ENCODE data around the gene NXPE4.

The NXPE4 gene

DNA sequence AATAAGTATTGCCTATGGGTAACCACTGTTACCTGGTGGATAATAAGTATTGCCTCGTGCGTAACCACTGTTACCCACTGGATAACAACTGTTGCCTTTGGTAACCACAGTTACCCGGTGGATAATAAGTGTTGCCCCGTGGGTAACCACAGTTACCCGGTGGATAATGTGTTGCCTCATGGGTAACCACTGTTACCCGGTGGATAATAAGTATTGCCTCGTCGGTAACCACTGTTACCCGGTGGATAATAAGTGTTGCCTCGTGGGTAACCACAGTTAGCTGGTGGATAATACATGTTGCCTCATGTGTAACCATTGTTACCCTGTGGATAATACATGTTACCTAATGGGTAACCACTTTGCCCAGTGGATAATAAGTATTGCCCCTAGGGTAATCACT, 9.8 kb upstream of the NXPE4 start:
- no peak for TF ChIP-seq FOXM1 (IDR thresholded peaks at IDR 0.05; ENCODE audit: borderline replicate concordance, low read depth)
- TF ChIP-seq EP300 (IDR thresholded peaks at IDR 0.05; ENCODE audit: borderline replicate concordance) = no peak

DNA sequence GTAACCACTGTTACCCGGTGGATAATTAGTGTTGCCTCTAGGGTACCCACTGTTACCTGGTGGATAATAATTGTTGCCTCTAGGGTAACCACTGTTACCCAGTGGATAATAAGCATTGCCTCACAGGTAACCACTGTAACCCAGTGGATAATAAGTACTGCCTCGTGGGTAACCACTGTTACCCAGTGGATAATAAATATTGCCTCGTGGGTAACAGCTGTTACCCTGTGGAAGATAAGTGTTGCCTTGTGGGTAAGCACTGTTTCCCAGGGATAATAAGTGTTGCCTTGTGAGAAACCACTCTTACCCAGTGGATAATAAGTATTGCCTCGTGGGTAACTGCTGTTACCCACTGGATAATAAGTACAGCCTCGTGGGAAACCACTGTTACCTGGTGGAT, 9.3 kb upstream of the NXPE4 start:
- TF ChIP-seq CEBPB (IDR thresholded peaks at IDR 0.05) (no peak), YY1 (IDR thresholded peaks at IDR 0.05; ENCODE audit: low read depth) (no peak), CREB1 (IDR thresholded peaks at IDR 0.05; ENCODE audit: low read depth) (no peak), TAF1 (IDR thresholded peaks at IDR 0.05; ENCODE audit: low read depth) (no peak), EGR1 (IDR thresholded peaks at IDR 0.05) (no peak), RAD21 (IDR thresholded peaks at IDR 0.05; ENCODE audit: low read depth) (no peak), TCF12 (IDR thresholded peaks at IDR 0.05; ENCODE audit: low read depth) (no peak), TEAD4 (IDR thresholded peaks at IDR 0.05) (no peak), EP300 (IDR thresholded peaks at IDR 0.05; ENCODE audit: borderline replicate concordance) (no peak), ZBTB7A (IDR thresholded peaks at IDR 0.05; ENCODE audit: low read depth) (no peak), NFIC (IDR thresholded peaks at IDR 0.05) (no peak)
- TF ChIP-seq, protein P1, sequence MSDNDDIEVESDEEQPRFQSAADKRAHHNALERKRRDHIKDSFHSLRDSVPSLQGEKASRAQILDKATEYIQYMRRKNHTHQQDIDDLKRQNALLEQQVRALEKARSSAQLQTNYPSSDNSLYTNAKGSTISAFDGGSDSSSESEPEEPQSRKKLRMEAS (IDR thresholded peaks at IDR 0.05) = no peak
- TF ChIP-seq, protein P2, sequence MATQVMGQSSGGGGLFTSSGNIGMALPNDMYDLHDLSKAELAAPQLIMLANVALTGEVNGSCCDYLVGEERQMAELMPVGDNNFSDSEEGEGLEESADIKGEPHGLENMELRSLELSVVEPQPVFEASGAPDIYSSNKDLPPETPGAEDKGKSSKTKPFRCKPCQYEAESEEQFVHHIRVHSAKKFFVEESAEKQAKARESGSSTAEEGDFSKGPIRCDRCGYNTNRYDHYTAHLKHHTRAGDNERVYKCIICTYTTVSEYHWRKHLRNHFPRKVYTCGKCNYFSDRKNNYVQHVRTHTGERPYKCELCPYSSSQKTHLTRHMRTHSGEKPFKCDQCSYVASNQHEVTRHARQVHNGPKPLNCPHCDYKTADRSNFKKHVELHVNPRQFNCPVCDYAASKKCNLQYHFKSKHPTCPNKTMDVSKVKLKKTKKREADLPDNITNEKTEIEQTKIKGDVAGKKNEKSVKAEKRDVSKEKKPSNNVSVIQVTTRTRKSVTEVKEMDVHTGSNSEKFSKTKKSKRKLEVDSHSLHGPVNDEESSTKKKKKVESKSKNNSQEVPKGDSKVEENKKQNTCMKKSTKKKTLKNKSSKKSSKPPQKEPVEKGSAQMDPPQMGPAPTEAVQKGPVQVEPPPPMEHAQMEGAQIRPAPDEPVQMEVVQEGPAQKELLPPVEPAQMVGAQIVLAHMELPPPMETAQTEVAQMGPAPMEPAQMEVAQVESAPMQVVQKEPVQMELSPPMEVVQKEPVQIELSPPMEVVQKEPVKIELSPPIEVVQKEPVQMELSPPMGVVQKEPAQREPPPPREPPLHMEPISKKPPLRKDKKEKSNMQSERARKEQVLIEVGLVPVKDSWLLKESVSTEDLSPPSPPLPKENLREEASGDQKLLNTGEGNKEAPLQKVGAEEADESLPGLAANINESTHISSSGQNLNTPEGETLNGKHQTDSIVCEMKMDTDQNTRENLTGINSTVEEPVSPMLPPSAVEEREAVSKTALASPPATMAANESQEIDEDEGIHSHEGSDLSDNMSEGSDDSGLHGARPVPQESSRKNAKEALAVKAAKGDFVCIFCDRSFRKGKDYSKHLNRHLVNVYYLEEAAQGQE (IDR thresholded peaks at IDR 0.05; ENCODE audit: low read depth) = no peak
- TF ChIP-seq, protein P3, sequence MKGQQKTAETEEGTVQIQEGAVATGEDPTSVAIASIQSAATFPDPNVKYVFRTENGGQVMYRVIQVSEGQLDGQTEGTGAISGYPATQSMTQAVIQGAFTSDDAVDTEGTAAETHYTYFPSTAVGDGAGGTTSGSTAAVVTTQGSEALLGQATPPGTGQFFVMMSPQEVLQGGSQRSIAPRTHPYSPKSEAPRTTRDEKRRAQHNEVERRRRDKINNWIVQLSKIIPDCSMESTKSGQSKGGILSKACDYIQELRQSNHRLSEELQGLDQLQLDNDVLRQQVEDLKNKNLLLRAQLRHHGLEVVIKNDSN (IDR thresholded peaks at IDR 0.05) = no peak

DNA sequence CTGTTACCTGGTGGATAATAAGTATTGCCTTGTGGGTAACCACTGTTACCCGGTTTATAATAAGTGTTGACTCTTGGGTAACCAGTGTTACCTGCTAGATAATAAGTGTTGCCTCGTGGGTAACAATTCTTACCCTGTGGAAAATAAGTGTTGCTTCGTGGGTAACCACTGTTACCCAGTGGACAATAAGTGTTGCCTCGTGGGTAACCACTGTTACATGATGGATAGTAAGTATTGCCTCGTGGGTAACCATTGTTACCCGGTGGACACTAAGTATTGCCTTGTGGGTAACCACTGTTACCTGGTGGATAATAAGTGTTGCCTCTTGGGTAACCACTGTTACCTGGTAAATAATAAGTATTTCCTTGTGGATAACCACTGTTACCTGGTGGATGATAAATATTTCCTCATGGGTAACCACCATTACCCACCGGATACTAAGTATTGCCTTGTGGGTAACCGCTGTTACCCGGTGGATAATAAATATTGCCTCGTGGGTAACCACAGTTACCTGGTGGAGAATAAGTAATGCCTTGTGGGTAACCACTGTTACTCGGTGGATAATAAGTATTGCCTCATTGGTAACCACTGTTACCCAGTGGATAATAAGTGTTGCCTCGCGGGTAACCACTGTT, 8.7 kb upstream of the NXPE4 start:
- TF ChIP-seq YY1 (IDR thresholded peaks at IDR 0.05; ENCODE audit: low read depth) (no peak), TEAD4 (IDR thresholded peaks at IDR 0.05) (no peak), ZBTB7A (IDR thresholded peaks at IDR 0.05; ENCODE audit: low read depth) (no peak), RAD21 (IDR thresholded peaks at IDR 0.05; ENCODE audit: low read depth) (no peak), NFIC (IDR thresholded peaks at IDR 0.05) (no peak), CREB1 (IDR thresholded peaks at IDR 0.05; ENCODE audit: low read depth) (no peak), CEBPB (IDR thresholded peaks at IDR 0.05) (no peak), TCF12 (IDR thresholded peaks at IDR 0.05; ENCODE audit: low read depth) (no peak)
- TF ChIP-seq, protein P1 (IDR thresholded peaks at IDR 0.05) = no peak

DNA sequence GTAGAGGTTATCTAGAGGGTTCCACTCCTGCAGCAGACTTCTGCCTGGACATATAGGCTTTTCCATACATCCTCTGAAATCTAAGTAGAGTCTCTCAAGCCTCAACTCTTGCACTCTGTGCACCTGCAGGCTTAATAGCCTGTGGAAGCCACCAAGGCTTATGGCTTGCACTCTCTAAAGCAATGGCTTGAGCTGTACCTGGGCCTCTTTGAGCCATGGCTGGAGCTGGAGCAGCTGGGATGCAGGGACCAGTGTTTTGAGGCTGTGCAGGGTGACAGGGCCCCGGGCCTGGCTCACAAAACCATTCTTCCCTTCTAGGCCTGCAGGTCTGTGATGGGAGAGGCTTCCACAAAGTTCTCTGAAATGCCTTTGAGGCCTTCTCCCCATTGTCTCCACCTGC, 2.9 kb upstream of the NXPE4 start:
- TF ChIP-seq EGR1 (IDR thresholded peaks at IDR 0.05) (no peak), TCF12 (IDR thresholded peaks at IDR 0.05; ENCODE audit: low read depth) (no peak), ZBTB7A (IDR thresholded peaks at IDR 0.05; ENCODE audit: low read depth) (no peak), TEAD4 (IDR thresholded peaks at IDR 0.05) (no peak), RAD21 (IDR thresholded peaks at IDR 0.05; ENCODE audit: low read depth) (no peak), CREB1 (IDR thresholded peaks at IDR 0.05; ENCODE audit: low read depth) (no peak), TAF1 (IDR thresholded peaks at IDR 0.05; ENCODE audit: low read depth) (no peak), NFIC (IDR thresholded peaks at IDR 0.05) (no peak), CEBPB (IDR thresholded peaks at IDR 0.05) (no peak), FOXM1 (IDR thresholded peaks at IDR 0.05; ENCODE audit: borderline replicate concordance, low read depth) (no peak), EP300 (IDR thresholded peaks at IDR 0.05; ENCODE audit: borderline replicate concordance) (no peak), YY1 (IDR thresholded peaks at IDR 0.05; ENCODE audit: low read depth) (no peak)
- TF ChIP-seq, protein P3 (IDR thresholded peaks at IDR 0.05) = no peak
- TF ChIP-seq, protein P2 (IDR thresholded peaks at IDR 0.05; ENCODE audit: low read depth) = no peak
- TF ChIP-seq, protein P1 (IDR thresholded peaks at IDR 0.05) = no peak

DNA sequence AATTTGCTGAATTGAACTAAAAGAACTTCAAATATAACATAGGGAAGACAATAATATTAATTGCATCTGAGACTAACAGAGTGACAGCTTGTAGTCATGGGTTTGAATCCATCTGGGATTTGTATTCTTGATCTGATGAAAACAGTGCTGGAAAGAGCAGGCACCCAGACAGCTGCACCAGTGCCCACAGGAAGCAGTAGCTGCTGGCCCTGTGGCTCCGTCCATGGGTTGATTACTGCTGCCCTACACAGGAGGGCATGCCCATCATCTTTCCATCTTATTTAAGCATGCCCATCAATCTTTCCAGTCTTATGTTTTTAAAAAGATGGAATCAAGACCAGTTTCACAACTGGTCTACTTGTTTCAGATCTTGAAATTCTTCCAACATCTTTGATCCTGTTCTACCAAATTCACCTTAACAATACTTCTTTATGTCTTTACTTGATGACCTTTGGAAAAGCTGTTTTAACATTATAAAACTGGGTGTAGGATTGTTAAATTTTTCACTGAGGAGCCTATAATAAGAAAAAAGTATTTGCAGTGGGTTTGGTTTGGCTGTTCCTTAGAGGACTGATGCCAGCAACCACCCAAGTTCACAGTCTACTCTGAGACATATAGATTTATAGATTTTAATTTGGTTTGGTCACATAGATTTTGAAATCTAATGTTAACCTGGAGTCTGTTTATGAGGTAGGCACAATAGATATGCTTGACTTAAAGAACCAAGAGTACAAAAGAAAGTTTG, 761 bp upstream of the NXPE4 start:
- TF ChIP-seq TAF1 (IDR thresholded peaks at IDR 0.05; ENCODE audit: low read depth) = no peak
- no peak for TF ChIP-seq CEBPB (IDR thresholded peaks at IDR 0.05)
- TF ChIP-seq EGR1 (IDR thresholded peaks at IDR 0.05) = no peak
- no peak for TF ChIP-seq CREB1 (IDR thresholded peaks at IDR 0.05; ENCODE audit: low read depth)
- no peak for TF ChIP-seq TEAD4 (IDR thresholded peaks at IDR 0.05)
- TF ChIP-seq YY1 (IDR thresholded peaks at IDR 0.05; ENCODE audit: low read depth) = no peak
- TF ChIP-seq FOXM1 (IDR thresholded peaks at IDR 0.05; ENCODE audit: borderline replicate concordance, low read depth) = no peak
- TF ChIP-seq, protein P3 (IDR thresholded peaks at IDR 0.05) = no peak
- TF ChIP-seq NFIC (IDR thresholded peaks at IDR 0.05) = no peak
- TF ChIP-seq, protein P1 (IDR thresholded peaks at IDR 0.05) = no peak
- no peak for TF ChIP-seq ZBTB7A (IDR thresholded peaks at IDR 0.05; ENCODE audit: low read depth)

Data from Ishikawa (cell line).